NT2/D1 (cell line): ENCODE results near the gene RICTOR.

Source experiments
- SUZ12 ChIP-seq: IDR thresholded peaks from 2 replicates; pipeline ENCODE4 v1.6.1; 2011; ENCODE audit not compliant: insufficient read length, insufficient read depth; ENCODE audit errors: extremely low read depth
- YY1 ChIP-seq: IDR thresholded peaks from 2 replicates; pipeline ENCODE4 v1.6.1; 2011; ENCODE audit not compliant: insufficient read length, insufficient read depth
- ZNF274 ChIP-seq: IDR thresholded peaks from 2 replicates; pipeline ENCODE4 v1.6.1; 2011; ENCODE audit warnings: mild to moderate bottlenecking, low read depth, low read length

- TF ChIP-seq YY1 = no peak
- TF ChIP-seq SUZ12 = no peak
- no peak for TF ChIP-seq ZNF274
Observed at GRCh38 chr5:38935437-38935836, 138.8 kb downstream of the RICTOR start.
